HG03520 (cell line): ENCODE measurements around the gene MARK2.

Experiments
- ATAC-seq: cut with Tn5 transposase; IDR thresholded peaks from one replicate; pipeline ENCODE4 v1.9.1; 2021; ENCODE audit warnings: mild to moderate bottlenecking, moderate library complexity; ENCODE audit not compliant: unreplicated experiment

Gene MARK2

GRCh38 chr11:63907808-63908530 lies 69.1 kb downstream of the MARK2 start:
- no peak for ATAC-seq

GRCh38 chr11:63908631-63909401 lies 69.9 kb downstream of the MARK2 start:
- no peak for ATAC-seq

DNA sequence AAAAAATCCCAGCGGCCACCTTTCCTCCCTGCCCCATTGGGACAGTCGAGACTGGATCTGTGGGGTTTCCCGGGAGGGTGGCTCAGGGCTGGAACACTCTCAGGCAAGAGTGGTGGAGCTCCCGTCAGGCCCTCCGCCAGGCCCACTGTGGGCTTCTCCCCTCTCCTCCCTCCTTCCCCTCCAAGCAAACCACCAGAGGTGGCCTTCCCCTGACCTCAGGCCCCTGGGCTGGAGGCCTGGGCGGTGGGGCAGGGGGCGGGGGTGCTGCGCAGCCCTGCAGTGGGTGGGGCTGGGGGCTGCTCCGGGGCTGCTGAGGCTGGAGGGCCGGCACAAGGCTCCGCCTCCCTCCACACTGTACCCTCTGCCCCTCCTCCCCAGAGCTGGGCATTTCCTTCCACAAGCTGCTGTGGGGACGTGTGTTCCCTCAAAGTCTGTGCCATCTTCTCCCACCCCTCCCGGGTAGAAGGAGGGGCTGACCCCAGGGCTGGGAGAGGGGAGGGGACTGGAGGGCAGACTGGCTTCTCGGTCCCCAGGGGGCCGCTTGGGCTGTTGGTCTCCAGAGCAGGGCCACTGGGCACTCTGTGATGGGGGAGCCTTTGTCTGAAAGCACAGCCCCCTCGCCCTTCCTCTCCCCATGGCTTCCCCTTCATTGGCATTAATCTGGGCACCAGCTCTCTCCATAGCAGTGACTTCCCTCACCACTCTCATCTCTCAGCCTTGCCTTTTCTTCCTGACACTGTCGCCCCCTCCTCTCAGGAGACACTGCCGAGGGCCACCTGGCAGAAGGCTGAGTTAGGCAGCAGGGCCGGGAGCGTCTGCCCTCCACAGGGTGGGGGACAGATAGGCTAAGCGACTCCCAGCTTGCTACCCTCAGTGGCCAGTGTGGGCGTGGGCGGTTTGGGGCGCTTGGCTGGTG lies 70.9 kb downstream of the MARK2 start:
- ATAC-seq: no peak

DNA sequence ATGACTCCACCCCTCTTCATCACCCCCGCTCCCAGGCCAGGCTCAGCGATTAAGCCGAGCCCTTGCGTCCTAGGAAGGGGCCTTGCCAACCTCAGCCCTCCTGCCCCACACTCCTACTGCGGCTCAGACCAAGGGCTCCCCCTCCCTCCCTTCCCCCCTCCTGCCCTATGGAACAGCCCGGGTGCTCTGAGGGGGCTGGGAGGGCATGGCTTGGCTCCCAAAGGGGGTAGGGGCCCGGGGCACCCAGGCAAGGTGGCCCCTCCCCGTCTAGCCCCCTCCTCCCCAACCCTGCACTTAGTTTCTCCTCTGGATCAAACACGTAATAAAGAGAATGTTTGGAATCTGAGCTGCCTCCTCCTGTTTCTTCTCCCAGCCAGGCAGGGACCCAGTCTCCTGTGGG lies 71.8 kb downstream of the MARK2 start:
- no peak for ATAC-seq

- no peak for ATAC-seq
Observed at GRCh38 chr11:63911440-63911839, 72.5 kb downstream of the MARK2 start.

DNA sequence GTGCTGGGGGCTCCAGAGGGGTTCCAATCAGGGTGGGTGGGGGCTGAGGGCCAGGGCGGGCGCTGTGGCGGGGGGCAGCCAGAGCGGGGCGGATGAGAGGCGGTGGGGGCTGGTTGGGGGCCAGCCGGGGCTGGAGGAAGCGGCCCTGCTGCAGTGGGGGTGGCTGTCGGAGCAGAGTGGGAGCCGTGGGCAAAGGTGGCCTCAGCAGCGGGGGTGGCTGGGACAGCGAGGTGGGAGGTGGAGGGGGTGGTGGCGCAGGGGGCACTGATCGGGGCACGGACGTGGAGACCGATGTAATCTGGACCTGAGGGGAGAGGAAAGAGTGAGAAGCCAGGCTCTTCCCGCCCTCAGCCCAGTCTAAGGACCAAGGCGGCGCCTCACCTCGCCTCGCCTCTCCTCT lies 73.0 kb downstream of the MARK2 start:
- ATAC-seq: no peak

DNA sequence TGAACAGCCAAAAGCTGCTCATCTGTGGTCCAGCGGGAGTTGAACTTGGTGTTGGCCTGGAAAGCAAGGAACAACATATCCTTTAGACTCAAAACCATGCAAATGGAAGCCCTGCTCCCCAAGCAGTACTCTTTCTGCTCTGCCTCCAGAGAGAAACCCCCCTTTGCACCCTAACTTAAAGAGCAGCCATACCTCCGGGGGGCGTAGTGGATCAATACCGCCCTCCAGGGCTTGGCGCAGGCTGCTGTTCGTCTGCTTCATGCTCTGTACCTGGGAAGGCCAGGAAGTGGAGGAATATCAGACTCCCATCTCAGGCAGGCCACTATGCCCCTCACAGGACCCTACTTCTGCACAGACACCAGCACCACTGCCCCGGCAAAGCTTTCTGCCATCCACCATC lies 73.8 kb downstream of the MARK2 start:
- no peak for ATAC-seq

DNA sequence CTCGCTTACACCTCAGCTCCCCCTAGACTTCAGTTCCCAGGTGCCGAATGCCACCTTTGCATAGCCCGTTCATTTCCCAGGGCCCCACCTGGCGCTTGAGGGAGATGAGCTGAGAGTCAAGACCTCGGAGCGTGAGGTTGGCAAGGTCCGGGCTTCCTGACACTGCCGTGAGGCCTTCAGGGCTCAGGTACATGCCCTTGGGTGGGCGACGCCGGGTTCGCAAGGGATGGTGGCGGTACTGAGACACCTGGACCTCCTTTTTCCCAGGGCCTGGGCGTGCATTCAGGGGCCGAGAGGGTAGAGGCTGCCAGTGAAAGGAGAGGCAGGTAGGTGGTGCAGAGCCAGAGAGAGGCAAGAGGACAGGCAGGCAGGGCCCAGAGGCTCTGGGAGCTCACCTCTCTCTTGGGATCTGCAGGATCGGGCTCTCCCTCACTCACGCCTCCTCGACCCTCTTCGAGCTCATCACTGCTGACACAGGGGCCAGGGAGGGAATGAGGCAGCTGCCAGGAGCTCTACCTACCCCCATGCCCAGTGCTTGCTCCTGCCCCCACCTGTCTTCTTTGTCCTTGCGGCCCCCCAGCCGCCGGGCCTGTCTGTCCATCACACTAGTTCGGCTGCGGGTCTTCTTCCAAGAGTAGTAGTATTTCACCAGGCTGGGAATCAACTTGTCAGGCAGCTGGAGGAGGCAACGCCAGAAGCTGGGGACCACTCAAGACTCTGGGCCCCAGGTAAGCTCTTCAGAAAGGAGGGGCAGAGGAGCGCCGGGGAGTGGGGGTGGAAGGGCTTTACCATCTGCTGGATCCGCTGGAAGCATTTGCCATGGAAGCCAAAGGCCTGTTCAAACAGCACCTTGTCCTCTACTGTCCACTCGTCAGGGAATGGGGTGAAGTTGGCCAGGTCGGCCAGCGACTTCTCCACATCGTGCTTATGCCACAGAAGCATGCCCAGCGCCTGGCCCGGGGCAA lies 75.2 kb downstream of the MARK2 start:
- ATAC-seq: no peak

GRCh38 chr11:63914896-63915691 lies 76.2 kb downstream of the MARK2 start:
- no peak for ATAC-seq

DNA sequence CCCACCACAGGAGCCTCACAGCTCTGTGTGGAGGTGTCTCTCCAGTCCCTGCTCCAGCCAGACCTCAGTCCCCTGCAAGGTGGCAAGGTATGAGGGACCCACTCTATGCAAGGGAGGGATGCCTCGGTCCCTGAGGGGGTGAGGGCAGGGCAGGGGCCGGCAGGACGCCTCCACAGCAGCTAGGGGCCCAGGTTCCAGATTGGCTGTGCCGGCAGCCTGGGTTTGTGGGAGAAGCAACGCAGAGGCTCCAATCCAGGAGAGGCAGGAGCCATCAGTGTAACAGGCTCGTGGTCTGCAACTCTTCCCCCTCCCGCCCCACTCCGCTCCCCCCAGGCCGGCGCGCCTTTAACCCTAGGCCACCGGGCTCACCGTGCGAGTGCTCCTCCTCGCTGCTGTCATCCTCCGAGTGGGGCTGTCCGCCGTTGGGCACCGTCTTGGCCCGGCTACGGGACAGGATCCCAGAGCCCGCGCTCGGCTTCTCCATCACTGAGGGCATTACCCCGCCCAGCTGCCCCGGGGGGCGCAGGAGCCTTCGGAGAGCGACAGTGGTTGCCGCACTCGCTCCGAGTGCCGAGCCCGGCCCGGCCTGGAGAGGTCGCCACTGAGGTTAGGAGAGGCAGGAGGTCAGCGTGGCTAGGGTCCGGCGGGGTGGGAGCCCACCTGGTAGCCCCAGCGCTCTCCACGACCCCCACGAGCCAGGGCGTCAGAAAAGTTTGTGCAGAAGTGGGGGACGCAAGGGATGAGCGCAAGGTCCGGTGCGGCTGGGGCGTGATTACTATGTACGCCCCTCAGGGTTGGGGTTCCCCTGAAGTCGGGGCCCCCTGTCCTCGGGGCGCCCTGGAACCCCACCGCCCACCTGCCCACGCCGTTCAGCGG lies 77.3 kb downstream of the MARK2 start:
- ATAC-seq: no peak

DNA sequence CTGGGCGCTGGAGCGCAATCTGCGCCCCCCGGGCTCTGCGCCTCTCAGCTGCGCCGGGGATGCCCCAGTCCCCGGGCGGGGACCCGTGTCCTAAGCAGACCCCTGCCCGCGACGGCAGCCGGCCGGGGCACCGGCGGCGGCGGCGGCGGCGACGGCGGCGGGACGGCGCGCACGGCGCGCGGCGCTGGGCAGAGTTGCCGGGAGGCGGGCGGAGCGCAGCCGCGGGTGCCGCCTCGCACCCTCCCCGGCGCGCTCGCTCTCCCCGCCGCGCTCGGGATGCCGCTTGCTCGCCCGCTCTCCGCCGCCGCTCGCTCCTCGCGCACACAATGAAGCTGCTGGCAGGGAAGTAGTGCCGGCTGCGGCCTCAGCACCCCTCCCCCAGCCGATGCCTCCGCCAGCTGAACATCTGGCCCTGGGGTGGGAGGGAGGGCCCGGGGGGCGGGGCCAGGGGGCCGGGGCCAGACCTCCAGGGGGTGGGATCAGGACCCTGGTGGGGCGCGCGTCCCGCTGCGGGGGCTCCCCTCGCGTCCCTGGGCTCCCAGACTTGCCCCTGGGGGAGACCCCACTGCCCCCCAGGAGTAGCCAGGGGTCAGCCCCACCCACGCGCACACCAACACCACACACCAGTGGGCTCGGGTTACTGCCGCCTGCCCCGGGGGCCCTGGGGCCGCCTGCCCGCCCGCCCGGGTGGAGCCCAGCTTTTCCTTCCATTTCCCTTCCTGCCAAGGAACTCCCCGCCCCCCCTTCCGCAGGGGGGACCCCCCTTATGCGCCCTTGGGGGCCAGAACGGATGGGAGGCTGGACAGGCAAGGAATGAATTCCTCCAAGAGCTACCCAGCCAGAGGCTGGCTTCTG lies 78.2 kb downstream of the MARK2 start, which contains the start of gene RCOR2:
RCOR2 (minus strand) TSS at position 328 of the 855 bp plus-strand sequence. CDS start 708 bp downstream, outside the sequence.
- ATAC-seq: no peak

DNA sequence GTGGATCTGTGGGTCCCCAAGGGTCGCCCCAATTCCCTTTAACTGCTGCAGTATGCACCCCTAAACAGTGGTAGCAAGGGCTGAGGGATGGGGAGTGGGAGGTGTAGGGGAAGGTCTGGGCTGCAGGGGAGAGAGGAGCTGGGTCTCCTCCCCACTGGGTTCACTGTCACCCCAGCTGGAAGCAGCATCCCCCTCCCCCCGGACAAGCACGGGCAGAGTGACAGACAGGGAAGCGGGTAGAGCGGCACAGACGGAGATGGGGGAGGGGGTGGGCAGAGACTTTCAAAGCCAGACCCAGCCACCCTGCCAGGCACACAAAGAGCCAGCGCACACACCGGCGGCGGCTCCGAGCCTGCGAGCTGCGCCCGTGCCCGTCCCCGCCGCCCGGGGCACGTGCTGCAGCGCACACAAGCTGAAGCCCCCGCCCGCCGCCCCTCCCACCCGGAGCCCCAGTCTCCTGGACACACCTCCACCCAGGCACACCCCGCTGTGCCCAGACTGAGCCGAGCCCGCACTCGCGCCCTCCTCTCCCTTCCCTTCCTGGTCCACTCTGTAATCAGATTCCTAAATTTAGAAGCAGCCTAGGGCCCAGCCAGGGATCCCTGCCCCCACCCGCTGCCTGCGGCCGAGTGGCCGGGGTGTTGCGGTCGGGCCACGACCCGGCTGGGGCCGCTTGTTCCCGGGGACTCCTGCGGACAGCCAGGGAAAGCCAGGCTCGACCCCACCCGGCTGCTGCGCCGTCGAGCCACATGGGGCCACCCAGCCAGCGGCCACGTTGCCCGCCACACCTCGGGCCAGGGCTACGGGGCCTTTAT lies 79.0 kb downstream of the MARK2 start:
- no peak for ATAC-seq

- ATAC-seq: no peak
Observed at GRCh38 chr11:63918507-63919191, 79.7 kb downstream of the MARK2 start.

DNA sequence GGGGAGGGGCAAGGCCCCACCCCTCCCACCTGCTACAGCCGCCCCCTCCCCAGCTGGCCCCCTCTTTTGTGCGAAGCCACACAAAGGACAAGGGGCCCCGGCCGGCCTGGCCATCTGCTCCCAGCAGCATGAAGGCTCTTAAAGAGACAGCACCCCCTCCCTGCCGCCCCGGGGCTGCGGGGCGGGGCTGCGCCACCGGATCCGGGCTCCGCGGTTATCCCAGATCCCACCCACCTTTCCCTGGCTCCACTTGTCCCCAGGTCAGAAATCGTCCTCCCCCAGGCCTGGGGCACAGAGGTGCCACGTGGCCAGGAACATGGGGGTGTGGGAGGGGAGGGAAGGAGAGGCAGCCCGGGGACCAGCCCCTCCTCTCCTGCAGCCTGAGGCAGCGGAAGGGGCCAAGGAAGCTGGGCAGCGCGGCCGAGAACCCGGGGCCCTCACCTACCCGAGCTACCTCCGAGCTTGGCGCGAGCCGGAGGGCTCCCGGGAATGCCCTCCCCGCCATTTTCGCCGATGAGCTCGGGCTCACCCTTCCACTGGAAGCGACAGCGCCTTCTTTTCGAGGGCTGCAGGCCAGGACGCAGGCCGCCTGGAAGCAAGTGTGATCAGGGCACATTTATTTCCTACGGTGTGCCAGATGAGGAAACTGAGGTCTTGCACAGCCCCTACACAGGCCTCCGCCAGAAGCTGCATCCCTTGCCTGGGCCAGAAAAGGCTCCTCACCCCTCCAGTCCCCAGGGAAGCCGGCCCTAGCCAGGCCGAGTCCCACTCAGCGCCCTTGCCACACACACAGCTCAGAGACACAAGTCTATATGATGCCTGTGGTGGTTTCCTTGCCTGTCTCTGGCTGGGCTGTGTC lies 80.6 kb downstream of the MARK2 start:
- no peak for ATAC-seq
